ENCODE measurements around the gene CREB3L2.

DNA sequence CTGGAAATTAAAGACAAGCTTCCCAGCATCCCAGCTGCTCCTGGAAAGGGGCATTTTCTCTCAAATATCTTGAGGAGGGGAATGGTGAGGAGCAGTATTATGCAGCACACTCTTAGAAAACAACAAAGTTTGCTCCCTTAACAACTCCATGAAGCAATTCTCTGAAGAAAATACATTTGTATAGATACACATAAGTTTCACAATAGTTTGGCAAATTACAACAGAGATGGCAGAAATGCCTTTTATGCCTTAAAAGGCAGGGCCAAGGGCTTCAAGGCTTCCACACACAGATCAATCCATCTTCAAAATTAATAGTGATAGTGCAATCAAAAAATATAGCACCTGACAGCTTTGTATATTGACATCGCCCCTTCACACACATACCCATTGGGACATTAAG, 167.3 kb downstream of the CREB3L2 start:
- TF ChIP-seq, protein P1, sequence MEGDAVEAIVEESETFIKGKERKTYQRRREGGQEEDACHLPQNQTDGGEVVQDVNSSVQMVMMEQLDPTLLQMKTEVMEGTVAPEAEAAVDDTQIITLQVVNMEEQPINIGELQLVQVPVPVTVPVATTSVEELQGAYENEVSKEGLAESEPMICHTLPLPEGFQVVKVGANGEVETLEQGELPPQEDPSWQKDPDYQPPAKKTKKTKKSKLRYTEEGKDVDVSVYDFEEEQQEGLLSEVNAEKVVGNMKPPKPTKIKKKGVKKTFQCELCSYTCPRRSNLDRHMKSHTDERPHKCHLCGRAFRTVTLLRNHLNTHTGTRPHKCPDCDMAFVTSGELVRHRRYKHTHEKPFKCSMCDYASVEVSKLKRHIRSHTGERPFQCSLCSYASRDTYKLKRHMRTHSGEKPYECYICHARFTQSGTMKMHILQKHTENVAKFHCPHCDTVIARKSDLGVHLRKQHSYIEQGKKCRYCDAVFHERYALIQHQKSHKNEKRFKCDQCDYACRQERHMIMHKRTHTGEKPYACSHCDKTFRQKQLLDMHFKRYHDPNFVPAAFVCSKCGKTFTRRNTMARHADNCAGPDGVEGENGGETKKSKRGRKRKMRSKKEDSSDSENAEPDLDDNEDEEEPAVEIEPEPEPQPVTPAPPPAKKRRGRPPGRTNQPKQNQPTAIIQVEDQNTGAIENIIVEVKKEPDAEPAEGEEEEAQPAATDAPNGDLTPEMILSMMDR (IDR thresholded peaks at IDR 0.05; ENCODE audit: insufficient read depth, low read length) = no peak
- TF ChIP-seq POLR2AphosphoS5 (IDR thresholded peaks at IDR 0.05; ENCODE audit: low read depth) = no peak
- TF ChIP-seq, protein P2, sequence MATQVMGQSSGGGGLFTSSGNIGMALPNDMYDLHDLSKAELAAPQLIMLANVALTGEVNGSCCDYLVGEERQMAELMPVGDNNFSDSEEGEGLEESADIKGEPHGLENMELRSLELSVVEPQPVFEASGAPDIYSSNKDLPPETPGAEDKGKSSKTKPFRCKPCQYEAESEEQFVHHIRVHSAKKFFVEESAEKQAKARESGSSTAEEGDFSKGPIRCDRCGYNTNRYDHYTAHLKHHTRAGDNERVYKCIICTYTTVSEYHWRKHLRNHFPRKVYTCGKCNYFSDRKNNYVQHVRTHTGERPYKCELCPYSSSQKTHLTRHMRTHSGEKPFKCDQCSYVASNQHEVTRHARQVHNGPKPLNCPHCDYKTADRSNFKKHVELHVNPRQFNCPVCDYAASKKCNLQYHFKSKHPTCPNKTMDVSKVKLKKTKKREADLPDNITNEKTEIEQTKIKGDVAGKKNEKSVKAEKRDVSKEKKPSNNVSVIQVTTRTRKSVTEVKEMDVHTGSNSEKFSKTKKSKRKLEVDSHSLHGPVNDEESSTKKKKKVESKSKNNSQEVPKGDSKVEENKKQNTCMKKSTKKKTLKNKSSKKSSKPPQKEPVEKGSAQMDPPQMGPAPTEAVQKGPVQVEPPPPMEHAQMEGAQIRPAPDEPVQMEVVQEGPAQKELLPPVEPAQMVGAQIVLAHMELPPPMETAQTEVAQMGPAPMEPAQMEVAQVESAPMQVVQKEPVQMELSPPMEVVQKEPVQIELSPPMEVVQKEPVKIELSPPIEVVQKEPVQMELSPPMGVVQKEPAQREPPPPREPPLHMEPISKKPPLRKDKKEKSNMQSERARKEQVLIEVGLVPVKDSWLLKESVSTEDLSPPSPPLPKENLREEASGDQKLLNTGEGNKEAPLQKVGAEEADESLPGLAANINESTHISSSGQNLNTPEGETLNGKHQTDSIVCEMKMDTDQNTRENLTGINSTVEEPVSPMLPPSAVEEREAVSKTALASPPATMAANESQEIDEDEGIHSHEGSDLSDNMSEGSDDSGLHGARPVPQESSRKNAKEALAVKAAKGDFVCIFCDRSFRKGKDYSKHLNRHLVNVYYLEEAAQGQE (IDR thresholded peaks at IDR 0.05; ENCODE audit: insufficient replicate concordance, low read depth) = no peak

Data from HL-60 (cell line).